ENCODE results near the gene PIK3CB. TPM values are rescaled to one million over a fixed set of nuclear protein-coding genes. Genes with fewer than 3 reads are reported as not detected.

Gene PIK3CB
- total RNA-seq, 1 experiment from 2014 or later, result 8.3 TPM

GRCh38 chr3:138829886-138830510 is 4.7 kb downstream of the PIK3CB start:
- Histone ChIP-seq H3K27ac (ENCODE audit: low read length) (no peak overlapping the region), H3K9me3 (ENCODE audit: low read length) (no peaks in the 10 kb centered on the region), H3K9me2 (replicated peaks; ENCODE audit: low read length) (no peaks in the 10 kb centered on the region), H3F3A (ENCODE audit: low read length, unreplicated experiment) (no peaks in the 10 kb centered on the region), H3K4me3 (ENCODE audit: low read length) (no peak overlapping the region), H4K20me1 (ENCODE audit: low read length) (no peaks in the 10 kb centered on the region), H3K9ac (ENCODE audit: low read length) (no peak overlapping the region), H3K79me2 (ENCODE audit: low read length) (peaks cover 80% of the 10 kb centered on the region), H3K36me3 (ENCODE audit: low read depth, low read length) (peaks cover 5% of the 10 kb centered on the region; the same call in 1 of the 2 replicates), H3K4me1 (ENCODE audit: insufficient read depth, low read length) (no peaks in the 10 kb centered on the region), H3K4me2 (ENCODE audit: low read length) (no peak overlapping the region), H2AFZ (ENCODE audit: low read length) (no peak overlapping the region), H3K27me3 (ENCODE audit: low read length) (no peaks in the 10 kb centered on the region)
- ChIA-PET POLR2A (ENCODE audit: unreplicated experiment) (no interaction called here), CTCF (no interaction called here)
- BruUV-seq (replicated peaks), result no TSS peak
- ATAC-seq (no peak), DNase-seq (no peak)
- TF ChIP-seq EZH2phosphoT487 (IDR thresholded peaks at IDR 0.05; ENCODE audit: borderline replicate concordance, low read length), result no peak
- intact Hi-C loops (cut with micrococcal nuclease), result loop anchor here (5.0 kb wide), 2 partner anchors 43 to 238 kb away; partner anchors contain the start of gene CEP70

GRCh38 chr3:138829097-138829496 is 5.6 kb downstream of the PIK3CB start:
- POLR2A ChIA-PET (ENCODE audit: unreplicated experiment), result no interaction called here
- Histone ChIP-seq H3K4me2 (ENCODE audit: low read length) (no peak overlapping the region), H2AFZ (ENCODE audit: low read length) (no peak overlapping the region), H3K4me3 (ENCODE audit: low read length) (no peak overlapping the region), H3K79me2 (ENCODE audit: low read length) (peaks cover 79% of the 10 kb centered on the region), H3F3A (ENCODE audit: low read length, unreplicated experiment) (no peaks in the 10 kb centered on the region), H3K9me3 (ENCODE audit: low read length) (no peaks in the 10 kb centered on the region), H3K9ac (ENCODE audit: low read length) (no peak overlapping the region), H3K4me1 (ENCODE audit: insufficient read depth, low read length) (peaks cover 4% of the 10 kb centered on the region), H3K9me2 (replicated peaks; ENCODE audit: low read length) (no peaks in the 10 kb centered on the region), H3K27ac (ENCODE audit: low read length) (no peak overlapping the region), H3K36me3 (ENCODE audit: low read depth, low read length) (peaks cover 5% of the 10 kb centered on the region; the same call in 1 of the 2 replicates), H4K20me1 (ENCODE audit: low read length) (no peaks in the 10 kb centered on the region), H3K27me3 (ENCODE audit: low read length) (no peaks in the 10 kb centered on the region)
- TF ChIP-seq EZH2phosphoT487 (IDR thresholded peaks at IDR 0.05; ENCODE audit: borderline replicate concordance, low read length) (no peak), EZH2 (IDR thresholded peaks at IDR 0.05; ENCODE audit: low read length, unreplicated experiment) (no peak), CTCF (conservative IDR thresholded peaks at IDR 0.05; ENCODE audit: low read depth, low read length) (no peak)
- no peak for DNase-seq
- no peak for ATAC-seq
- CTCF ChIA-PET, result no interaction called here
- intact Hi-C loops (cut with micrococcal nuclease), result no loop called here
- BruUV-seq (replicated peaks), result no TSS peak

GRCh38 chr3:138827222-138827621 is 7.5 kb downstream of the PIK3CB start:
- H3K9me2 ChIP-seq (replicated peaks; ENCODE audit: low read length), result no peaks in the 10 kb centered on the region
- POLR2A ChIA-PET (ENCODE audit: unreplicated experiment), result no interaction called here
- no peak overlapping the region for H2AFZ ChIP-seq (ENCODE audit: low read length)
- no peak overlapping the region for H3K4me2 ChIP-seq (ENCODE audit: low read length)
- H3K9ac ChIP-seq (ENCODE audit: low read length), result no peak overlapping the region
- no peaks in the 10 kb centered on the region for H3K9me3 ChIP-seq (ENCODE audit: low read length)
- H4K20me1 ChIP-seq (ENCODE audit: low read length), result no peaks in the 10 kb centered on the region
- H3K27me3 ChIP-seq (ENCODE audit: low read length), result no peaks in the 10 kb centered on the region
- intact Hi-C loops (cut with micrococcal nuclease), result no loop called here
- peaks cover 69% of the 10 kb centered on the region for H3K79me2 ChIP-seq (ENCODE audit: low read length)
- no peak overlapping the region for H3K4me3 ChIP-seq (ENCODE audit: low read length)
- ATAC-seq (no peak), DNase-seq (no peak)
- H3K4me1 ChIP-seq (ENCODE audit: insufficient read depth, low read length), result peaks cover 13% of the 10 kb centered on the region
- no TSS peak for BruUV-seq (replicated peaks)
- H3F3A ChIP-seq (ENCODE audit: low read length, unreplicated experiment), result no peaks in the 10 kb centered on the region
- H3K27ac ChIP-seq (ENCODE audit: low read length), result no peak overlapping the region
- CTCF ChIA-PET, result no interaction called here
- peaks cover 5% of the 10 kb centered on the region; the same call in 1 of the 2 replicates for H3K36me3 ChIP-seq (ENCODE audit: low read depth, low read length)
- TF ChIP-seq EZH2phosphoT487 (IDR thresholded peaks at IDR 0.05; ENCODE audit: borderline replicate concordance, low read length) (no peak), EZH2 (IDR thresholded peaks at IDR 0.05; ENCODE audit: low read length, unreplicated experiment) (no peak), CTCF (conservative IDR thresholded peaks at IDR 0.05; ENCODE audit: low read depth, low read length) (no peak)

Data from PC-3 (cell line).